GM19035 (cell line): Measurements from ENCODE around the gene SLC25A21.

ENCODE experiments used
- ATAC-seq: cut with Tn5 transposase; IDR thresholded peaks from one replicate; pipeline ENCODE4 v1.9.1; 2021; ENCODE audit not compliant: unreplicated experiment

Gene SLC25A21

GRCh38 chr14:37048666-37049071 lies 123.7 kb downstream of the SLC25A21 start:
- no peak for ATAC-seq

- ATAC-seq, result no peak
Measured at GRCh38 chr14:37047996-37048395, 124.4 kb downstream of the SLC25A21 start.

GRCh38 chr14:37047226-37047625 lies 125.2 kb downstream of the SLC25A21 start:
- ATAC-seq, result no peak

- no peak for ATAC-seq
Measured at GRCh38 chr14:37046815-37047214, 125.6 kb downstream of the SLC25A21 start.

- no peak for ATAC-seq
Measured at GRCh38 chr14:37045340-37046061, 126.9 kb downstream of the SLC25A21 start.

GRCh38 chr14:37037636-37038387 lies 134.6 kb downstream of the SLC25A21 start:
- no peak for ATAC-seq

GRCh38 chr14:37036669-37037341 lies 135.6 kb downstream of the SLC25A21 start:
- no peak for ATAC-seq

- ATAC-seq, result peak; percentile 17
Measured at GRCh38 chr14:37035401-37035800, 137.0 kb downstream of the SLC25A21 start.

GRCh38 chr14:37034410-37035285 lies 137.8 kb downstream of the SLC25A21 start:
- ATAC-seq, result peak; percentile 84

- no peak for ATAC-seq
Measured at GRCh38 chr14:37032863-37033262, 139.5 kb downstream of the SLC25A21 start.

GRCh38 chr14:37027188-37027824 lies 145.1 kb downstream of the SLC25A21 start:
- no peak for ATAC-seq

GRCh38 chr14:37023875-37024565 lies 148.4 kb downstream of the SLC25A21 start:
- ATAC-seq, result no peak

GRCh38 chr14:37021390-37021789 lies 151.0 kb downstream of the SLC25A21 start:
- no peak for ATAC-seq

GRCh38 chr14:37019488-37019887 lies 152.9 kb downstream of the SLC25A21 start:
- no peak for ATAC-seq

- no peak for ATAC-seq
Measured at GRCh38 chr14:37018571-37019240, 153.7 kb downstream of the SLC25A21 start.

GRCh38 chr14:37013078-37013477 lies 159.3 kb downstream of the SLC25A21 start:
- no peak for ATAC-seq

- no peak for ATAC-seq
Measured at GRCh38 chr14:36998686-36999085, 173.7 kb downstream of the SLC25A21 start.

GRCh38 chr14:36997843-36998242 lies 174.6 kb downstream of the SLC25A21 start:
- no peak for ATAC-seq
